LNCaP clone FGC (cell line): ENCODE data around the gene CLBA1.

Source experiments
- DNase-seq: peaks from one replicate; pipeline ENCODE4 v3.0.0-alpha.2; 2011; ENCODE audit warnings: low read depth
- H3K4me3 ChIP-seq: 2 replicates; pipeline ENCODE4 v1.5.1; 2011; ENCODE audit warnings: mild to moderate bottlenecking, low read depth, low read length, control low read depth
- CTCF ChIP-seq: IDR thresholded peaks from 2 replicates; pipeline ENCODE4 v1.5.1; 2012; ENCODE audit warnings: mild to moderate bottlenecking; ENCODE audit not compliant: control insufficient read depth, insufficient read depth; ENCODE audit errors: extremely low read depth

CLBA1 gene

GRCh38 chr14:104954746-104955395, 30.7 kb upstream of the CLBA1 start:
- no peak for TF ChIP-seq CTCF
- DNase-seq = no peak
- no peak overlapping the region for H3K4me3 ChIP-seq

GRCh38 chr14:104955396-104955770, 30.2 kb upstream of the CLBA1 start:
- no peak for DNase-seq
- TF ChIP-seq CTCF = no peak
- no peak overlapping the region for H3K4me3 ChIP-seq

- no peak for DNase-seq
- H3K4me3 ChIP-seq = no peak overlapping the region
- no peak for TF ChIP-seq CTCF
These were observed 29.2 kb upstream of the CLBA1 start for GRCh38 chr14:104956290-104956890.

- H3K4me3 ChIP-seq = no peak overlapping the region
- TF ChIP-seq CTCF = no peak
- DNase-seq = peak; percentile 63
These were observed 28.2 kb upstream of the CLBA1 start for GRCh38 chr14:104957146-104958113.

- no peak for DNase-seq
- H3K4me3 ChIP-seq = no peak overlapping the region
- TF ChIP-seq CTCF = no peak
These were observed 21.0 kb upstream of the CLBA1 start for GRCh38 chr14:104964546-104964945.

- no peak overlapping the region for H3K4me3 ChIP-seq
- DNase-seq = no peak
These were observed 19.9 kb upstream of the CLBA1 start for GRCh38 chr14:104965561-104966231.

More at GRCh38 chr14:104965561-104966231, 19.9 kb upstream of the CLBA1 start:
- TF ChIP-seq CTCF = no peak
